Stimulated activated CD4-positive, alpha-beta T cell treated with anti-CD3 and anti-CD28 coated beads, Interleukin-4, amount 100 ng/mL, for 1 hour (primary cell): ENCODE results near the gene NRXN3.

Experiments used
- DNase-seq: peaks from one replicate; pipeline ENCODE4 v3.0.0-alpha.2; 2020

Gene NRXN3

GRCh38 chr14:79525416-79525815 is 1355.2 kb downstream of the NRXN3 start:
- no peak for DNase-seq

- DNase-seq, result no peak
Observed at GRCh38 chr14:79528828-79529416, 1358.7 kb downstream of the NRXN3 start.

- no peak for DNase-seq
Observed at GRCh38 chr14:79530555-79530954, 1360.4 kb downstream of the NRXN3 start.

- no peak for DNase-seq
Observed at GRCh38 chr14:79534703-79535353, 1364.7 kb downstream of the NRXN3 start.

- no peak for DNase-seq
Observed at GRCh38 chr14:79540394-79540793, 1370.2 kb downstream of the NRXN3 start.

GRCh38 chr14:79542121-79542520 is 1371.9 kb downstream of the NRXN3 start:
- DNase-seq, result no peak

- no peak for DNase-seq
Observed at GRCh38 chr14:79543348-79543747, 1373.2 kb downstream of the NRXN3 start.

GRCh38 chr14:79543967-79544697 is 1374.0 kb downstream of the NRXN3 start:
- DNase-seq, result no peak

- DNase-seq, result no peak
Observed at GRCh38 chr14:79544698-79545070, 1374.5 kb downstream of the NRXN3 start.

GRCh38 chr14:79548836-79549235 is 1378.7 kb downstream of the NRXN3 start:
- DNase-seq, result no peak

- DNase-seq, result no peak
Observed at GRCh38 chr14:79549515-79549914, 1379.3 kb downstream of the NRXN3 start.

- DNase-seq, result no peak
Observed at GRCh38 chr14:79551523-79551922, 1381.3 kb downstream of the NRXN3 start.

- no peak for DNase-seq
Observed at GRCh38 chr14:79552778-79553177, 1382.6 kb downstream of the NRXN3 start.

GRCh38 chr14:79554816-79555215 is 1384.6 kb downstream of the NRXN3 start:
- no peak for DNase-seq

GRCh38 chr14:79555429-79555828 is 1385.3 kb downstream of the NRXN3 start:
- no peak for DNase-seq

GRCh38 chr14:79557309-79557708 is 1387.1 kb downstream of the NRXN3 start:
- DNase-seq, result no peak

GRCh38 chr14:79562185-79562584 is 1392.0 kb downstream of the NRXN3 start:
- DNase-seq, result no peak

GRCh38 chr14:79564371-79564770 is 1394.2 kb downstream of the NRXN3 start:
- no peak for DNase-seq

- no peak for DNase-seq
Observed at GRCh38 chr14:79567306-79567705, 1397.1 kb downstream of the NRXN3 start.

GRCh38 chr14:79568594-79568993 is 1398.4 kb downstream of the NRXN3 start:
- DNase-seq, result no peak

- no peak for DNase-seq
Observed at GRCh38 chr14:79569072-79569471, 1398.9 kb downstream of the NRXN3 start.

GRCh38 chr14:79570648-79571047 is 1400.5 kb downstream of the NRXN3 start:
- no peak for DNase-seq

- no peak for DNase-seq
Observed at GRCh38 chr14:79571366-79571765, 1401.2 kb downstream of the NRXN3 start.

GRCh38 chr14:79573486-79573885 is 1403.3 kb downstream of the NRXN3 start:
- DNase-seq, result no peak
